Caki2 (cell line): Measurements from ENCODE around the gene EFCAB7. TPM values are rescaled to one million over a fixed set of nuclear protein-coding genes. Genes with fewer than 3 reads are reported as not detected.
"Not testable (repeated sequence)": the region's sequence is repeated elsewhere in the genome, so short reads cannot be mapped to it uniquely, and the experiment has no call there.

Source experiments
- DNase-seq: peaks from one replicate; pipeline ENCODE4 v3.0.0-alpha.2; 2015; ENCODE audit warnings: low read depth
- in situ Hi-C: cut with HindIII; loops from 2 replicates; pipeline ENCODE4 v1.10.0; 2016; ENCODE audit warnings: low sequenced_read_pairs, low pct_unique_long_range_greater_than_20kb, mixed read lengths
- total RNA-seq: library from RNA; depleted of rRNA; stranded (reverse); fragments of >200 nt; shearing (Covaris generic); gene quantifications from 2 replicates; pipeline ENCODE4 v1.2.3, GENCODE V29; 2014; ENCODE audit warnings: low replicate concordance

The EFCAB7 gene
- total RNA-seq, 1 experiment from 2014 or later = 2.9 TPM

DNA sequence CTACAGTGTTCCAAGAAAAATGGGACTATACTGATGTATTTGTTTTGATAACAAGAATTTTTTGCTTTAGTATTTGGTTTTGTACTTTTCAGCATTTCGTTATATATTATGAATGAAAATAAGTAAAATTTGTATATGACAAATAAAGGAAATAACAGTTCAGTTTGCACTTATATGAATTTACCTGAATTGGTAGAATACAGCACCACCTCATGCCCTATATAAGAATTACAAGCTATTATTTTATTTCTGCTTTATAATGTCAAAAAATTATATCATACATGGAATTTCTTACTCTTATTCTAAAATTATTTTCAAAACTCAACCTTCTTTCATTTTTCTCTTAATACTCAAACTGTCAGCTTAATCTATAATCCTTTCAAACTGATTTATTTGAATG, 14.6 kb downstream of the EFCAB7 start:
- in situ Hi-C loops = no loop called here
- DNase-seq = no peak

DNA sequence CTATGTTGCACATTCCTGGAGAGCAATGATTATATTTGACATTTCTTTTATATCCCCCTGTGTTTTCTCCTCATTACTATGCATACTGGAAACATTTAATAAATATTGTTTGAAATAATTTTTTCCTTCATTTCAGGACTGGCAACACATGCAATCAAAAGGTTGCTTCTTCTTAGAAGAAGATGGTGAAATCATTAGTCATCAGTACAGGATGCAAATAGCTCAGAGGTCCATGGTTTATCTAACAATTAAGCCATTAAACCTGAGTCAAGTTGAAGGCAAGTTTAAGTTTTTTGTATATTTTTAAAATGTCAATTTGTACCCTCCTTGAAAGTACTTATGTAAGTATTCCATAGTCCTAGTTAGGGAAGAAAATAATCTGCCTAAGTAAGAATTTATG, 22.5 kb downstream of the EFCAB7 start:
- in situ Hi-C loops = no loop called here
- no peak for DNase-seq

DNA sequence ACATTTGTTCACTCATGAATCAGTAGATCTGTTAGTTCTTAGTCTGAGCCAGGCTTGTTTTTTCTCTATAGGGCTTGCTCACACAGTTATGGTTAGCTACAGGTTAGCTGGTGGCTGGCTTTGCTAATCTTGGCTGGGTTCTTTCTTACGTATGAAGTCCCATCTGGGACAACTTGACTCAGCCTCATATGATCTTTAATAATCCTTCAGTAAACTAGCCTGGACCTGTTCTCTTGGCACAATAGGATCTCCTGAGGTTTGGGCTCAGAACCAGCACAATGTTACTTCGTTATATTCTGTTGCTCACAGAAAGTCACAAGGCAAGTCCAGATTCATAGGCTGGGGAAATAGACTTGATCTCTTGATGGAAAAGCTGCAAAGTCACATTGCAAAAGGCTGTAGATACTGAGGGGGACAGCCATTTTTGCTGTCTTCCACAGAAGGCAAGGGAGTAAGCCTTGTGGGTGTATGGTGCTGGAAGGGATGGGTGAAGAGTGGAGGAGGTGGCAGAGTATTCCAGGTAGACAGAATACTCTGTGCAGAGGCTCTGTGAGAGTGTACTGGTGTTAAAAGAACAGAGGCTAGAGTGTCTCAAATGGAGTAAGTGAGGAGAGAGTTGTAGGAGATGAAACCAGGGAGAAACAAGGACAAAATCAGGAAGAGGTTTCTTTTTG, 24.4 kb downstream of the EFCAB7 start:
- in situ Hi-C loops = no loop called here
- no peak for DNase-seq

DNA sequence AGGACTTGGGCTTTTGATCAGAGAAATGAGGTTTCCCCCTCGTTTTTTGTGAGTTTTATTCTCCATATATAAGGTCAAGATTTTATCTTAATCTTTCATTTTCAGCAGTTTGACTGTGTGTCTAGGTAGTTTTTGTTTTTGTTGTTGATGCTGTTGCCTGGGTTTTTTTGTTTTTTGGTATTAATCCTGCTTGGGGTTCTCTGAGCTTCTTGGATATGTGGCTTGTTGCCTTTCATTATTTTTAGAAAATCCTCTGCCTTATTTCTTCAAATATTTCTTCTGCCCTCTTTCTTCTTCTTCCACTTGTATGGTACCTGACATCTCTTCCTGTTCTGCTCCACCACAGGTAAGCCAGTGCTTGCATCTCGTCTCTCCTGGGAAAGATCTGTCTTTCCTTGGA, 25.0 kb downstream of the EFCAB7 start:
- in situ Hi-C loops = no loop called here
- no peak for DNase-seq

DNA sequence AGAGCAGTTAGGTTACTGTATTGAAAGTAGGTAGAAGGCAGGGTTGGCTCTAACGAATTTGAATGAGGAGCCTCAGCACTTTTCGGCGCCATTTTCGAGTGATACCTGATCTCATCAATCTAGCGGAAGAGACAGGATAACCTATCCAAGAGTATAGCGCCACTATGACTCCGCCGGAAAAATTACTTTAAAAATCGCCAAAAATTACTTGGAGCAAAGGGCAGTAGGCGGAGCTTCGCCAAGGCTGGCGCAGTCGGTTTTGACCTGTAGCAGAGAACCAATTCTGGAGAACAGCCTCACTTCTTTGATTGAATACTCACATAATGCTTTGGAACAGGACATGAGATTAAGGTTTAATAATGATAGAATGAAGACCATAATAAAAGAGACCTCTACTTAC, 25.6 kb downstream of the EFCAB7 start:
- in situ Hi-C loops = no loop called here
- no peak for DNase-seq

DNA sequence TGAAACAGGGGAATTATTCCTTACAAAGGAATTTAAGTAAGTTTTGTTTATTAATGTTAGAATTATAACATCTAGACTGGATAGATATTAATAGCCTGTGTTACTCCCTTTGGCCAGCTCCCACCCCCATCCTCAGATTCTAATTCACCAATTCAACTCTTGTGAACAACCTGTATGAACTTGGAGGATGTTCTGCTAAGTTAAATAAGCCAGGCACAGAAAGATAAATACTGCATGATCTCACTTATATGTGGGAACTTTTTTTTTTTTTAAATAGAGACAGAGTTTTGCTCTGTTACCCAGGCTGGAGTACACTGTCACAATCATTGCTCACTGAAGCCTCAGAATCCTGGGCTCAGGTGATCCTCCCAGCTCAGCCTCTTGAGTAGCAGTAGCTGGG, 32.2 kb downstream of the EFCAB7 start:
- no peak for DNase-seq
- in situ Hi-C loops = no loop called here

DNA sequence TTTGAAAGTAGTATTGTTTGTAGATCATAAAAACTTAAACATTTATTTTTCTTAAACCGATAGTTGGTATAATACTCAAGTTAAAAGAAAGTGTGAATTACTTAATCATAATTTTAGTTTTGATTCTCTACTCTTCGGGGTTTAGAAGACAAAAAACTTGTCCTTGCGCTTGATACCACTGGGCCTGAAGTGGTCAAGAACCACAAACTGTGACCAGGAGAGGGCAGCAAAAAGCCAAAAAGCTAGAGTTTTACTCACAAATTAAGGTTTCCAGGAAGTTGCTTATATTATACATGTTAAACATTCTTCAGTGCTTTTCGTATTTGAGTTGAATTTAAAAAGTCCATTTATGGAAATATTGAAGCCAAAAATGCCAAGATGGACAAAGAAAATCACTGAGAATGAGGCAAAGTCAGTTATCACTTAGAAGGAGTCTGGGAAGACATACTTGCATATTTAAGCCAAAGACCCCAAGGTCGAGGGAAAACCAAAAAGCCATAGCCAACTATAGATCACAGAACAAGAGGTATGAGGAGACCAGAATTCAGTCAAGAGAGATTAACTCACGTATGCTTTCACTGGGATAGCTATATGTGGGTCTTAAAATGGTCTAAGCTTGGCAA, 34.2 kb downstream of the EFCAB7 start:
- in situ Hi-C loops = no loop called here
- peak; percentile 21 for DNase-seq

DNA sequence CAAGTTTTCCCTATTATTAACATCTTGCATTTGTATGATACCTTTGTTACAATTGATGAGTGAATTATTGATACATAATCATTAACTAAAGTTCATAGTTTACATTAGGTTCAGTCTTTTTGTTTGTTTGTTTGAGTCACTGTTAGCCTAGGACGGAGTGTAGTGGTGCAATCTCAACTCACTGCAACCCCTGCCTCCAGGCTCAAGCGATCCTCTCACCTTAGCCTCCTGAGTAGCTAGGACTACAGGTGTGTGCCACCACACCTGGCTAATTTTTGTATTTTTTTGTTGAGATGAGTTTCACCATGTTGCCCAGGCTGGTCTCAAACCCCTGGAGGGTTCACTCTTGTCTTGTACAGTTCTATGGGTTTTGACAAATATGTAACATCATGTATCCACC, 36.0 kb downstream of the EFCAB7 start:
- in situ Hi-C loops = no loop called here
- no peak for DNase-seq

DNA sequence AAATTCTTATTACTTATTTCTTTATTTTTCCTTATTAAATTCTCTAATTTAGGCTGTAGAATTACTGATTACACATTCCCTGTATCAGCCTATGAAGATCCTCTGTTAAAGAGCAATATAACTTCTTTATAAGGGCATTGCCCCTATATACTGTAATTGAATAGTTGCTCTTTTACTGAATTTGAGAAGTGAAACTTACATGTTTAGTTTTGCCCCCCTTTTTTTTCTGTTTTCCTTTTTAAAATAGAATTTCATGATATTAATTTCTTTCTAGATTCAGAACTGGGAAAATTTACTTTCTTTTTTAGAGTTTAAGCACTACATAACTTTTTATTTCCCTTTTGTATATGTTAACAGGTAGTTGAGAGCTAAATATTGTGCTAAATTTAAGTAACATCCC, 40.4 kb downstream of the EFCAB7 start:
- no peak for DNase-seq
- in situ Hi-C loops = no loop called here

DNA sequence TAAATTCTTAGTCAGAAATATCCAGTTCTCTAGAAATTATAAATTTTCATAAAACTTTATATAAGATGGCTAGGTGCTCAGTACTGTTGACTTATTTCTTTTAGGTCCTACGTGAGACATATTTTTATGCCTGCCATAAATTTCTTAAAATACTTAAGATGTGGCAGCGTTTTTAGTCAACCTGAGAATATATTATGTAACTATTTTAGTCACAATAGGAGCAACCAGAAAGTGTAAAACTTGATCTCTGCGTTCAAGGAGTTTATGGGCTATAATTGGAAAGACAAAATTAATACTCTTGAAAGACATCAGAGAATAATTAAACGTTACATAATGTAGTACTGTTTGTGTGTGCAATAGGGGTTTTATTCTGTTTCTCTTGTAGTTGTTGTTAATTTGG, 45.7 kb downstream of the EFCAB7 start:
- DNase-seq = no peak

DNA sequence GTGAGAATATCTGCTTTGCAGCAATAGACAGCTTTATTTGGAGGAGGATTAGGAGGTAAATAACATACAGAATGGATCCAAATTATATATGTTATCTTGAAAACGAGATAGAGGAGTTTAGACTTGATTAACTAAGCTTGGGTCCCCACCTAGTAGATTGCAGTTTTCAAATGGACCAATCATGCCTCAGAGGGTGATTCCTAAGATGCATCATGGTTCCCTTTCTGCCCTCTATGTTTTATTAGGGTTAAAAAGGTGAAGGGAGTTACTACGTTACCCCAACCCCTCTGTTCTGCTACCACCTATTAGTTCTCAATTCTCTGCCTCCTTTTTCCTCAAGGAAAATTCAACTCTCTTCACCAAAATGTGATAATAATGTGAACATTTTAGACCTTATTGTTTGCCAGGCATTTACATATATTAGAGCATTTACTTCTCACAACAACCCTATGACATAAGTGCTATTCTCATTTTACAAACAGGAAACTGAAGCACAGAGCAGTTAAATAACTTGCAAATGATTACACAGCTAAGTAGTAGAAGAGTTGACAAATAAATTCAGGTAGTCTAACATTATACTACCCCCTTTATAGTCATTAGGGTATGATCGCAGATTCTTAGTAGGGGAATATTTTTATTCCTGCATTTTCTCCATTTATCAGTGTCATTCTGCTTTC, 46.5 kb downstream of the EFCAB7 start:
- in situ Hi-C loops = no loop called here
- DNase-seq = no peak

More for the DNA sequence above, 45.7 kb downstream of the EFCAB7 start:
- in situ Hi-C loops = no loop called here

DNA sequence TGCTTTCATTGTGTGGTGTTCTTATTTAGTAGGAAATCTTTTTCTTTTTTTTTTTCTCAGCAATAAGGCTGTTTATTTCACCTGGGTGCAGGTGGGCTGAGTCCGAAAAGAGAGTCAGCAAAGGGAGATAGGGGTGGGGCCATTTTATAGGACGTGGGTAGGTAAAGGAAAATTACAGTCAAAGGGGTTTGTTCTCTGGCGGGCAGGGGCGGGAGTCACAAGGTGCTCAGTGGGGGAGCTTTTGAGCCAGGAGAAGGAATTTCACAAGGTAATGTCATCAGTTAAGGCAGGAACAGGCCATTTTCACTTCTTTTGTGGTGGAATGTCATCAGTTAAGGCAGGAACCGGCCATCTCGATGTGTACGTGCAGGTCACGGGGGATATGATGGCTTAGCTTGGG, 49.4 kb downstream of the EFCAB7 start:
- DNase-seq, in situ Hi-C loops: not testable (repeated sequence)

DNA sequence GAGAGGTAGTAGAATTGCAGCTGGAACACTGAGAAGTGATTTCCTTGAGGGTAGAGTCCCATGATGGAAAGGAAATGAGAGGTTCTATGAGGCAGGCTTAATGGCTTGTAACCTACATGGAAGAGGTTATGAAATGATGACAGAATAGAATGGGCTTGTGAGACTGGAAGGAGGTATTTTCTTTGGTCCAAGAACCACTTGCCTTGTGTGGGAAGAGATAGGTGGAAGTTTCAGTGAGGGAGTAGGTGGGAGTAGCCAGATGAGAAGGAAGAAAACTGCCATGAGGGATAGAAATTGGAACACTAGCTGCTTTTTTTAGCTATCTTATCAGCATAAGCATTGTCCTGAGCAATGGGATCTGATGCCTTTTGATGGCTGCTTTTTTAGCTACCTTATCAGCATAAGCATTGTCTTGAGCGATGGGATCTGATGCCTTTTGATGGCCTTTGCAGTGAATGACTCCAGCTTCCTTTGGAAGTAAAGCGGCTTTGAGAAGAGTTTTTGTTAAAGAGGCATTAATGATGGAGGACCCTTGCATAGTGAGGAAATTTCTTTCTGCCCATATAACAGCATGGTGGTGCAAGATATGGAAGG, 51.0 kb downstream of the EFCAB7 start:
- DNase-seq, in situ Hi-C loops: not testable (repeated sequence)

DNA sequence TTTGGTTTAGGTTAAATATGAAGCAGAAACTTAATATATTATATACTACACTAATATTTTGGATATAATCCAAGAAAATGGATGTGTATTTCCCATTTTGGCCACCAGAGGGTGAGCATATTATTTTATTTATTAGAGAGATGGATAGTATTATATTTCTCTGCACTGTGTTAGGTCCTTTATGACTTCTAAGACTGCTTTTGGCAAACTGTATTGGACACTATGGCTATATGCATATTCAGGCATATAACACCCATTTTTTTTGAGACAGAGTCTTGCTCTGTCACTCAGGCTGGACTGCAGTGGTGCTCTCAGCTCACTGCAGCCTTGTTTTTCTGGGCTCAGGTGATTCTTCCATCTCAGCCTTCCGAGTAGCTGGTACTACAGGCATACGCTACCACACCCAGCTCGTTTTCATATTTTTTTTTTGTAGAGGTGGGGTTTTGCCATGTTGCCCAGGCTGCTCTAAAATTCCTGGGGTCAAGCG, 52.1 kb downstream of the EFCAB7 start:
- DNase-seq = peak; percentile 8
- in situ Hi-C loops = no loop called here

DNA sequence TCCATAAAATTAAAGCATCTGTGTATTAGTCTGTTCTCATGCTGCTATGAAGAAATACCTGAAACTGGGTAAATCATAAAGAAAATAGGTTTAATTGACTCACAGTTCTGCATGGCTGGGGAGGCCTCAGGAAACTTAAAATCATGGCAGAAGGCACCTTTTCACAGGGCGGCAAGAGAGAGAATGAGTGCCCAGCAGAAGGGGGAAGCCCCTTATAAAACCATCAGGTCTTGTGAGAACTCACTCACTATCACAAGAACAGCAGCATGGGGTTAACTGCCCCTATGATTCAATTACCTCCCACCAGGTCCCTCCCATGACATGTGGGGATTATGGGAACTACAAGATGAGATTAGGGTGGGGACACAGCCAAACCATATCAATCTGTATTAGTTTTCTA, 63.0 kb downstream of the EFCAB7 start:
- in situ Hi-C loops, DNase-seq: not testable (repeated sequence)

DNA sequence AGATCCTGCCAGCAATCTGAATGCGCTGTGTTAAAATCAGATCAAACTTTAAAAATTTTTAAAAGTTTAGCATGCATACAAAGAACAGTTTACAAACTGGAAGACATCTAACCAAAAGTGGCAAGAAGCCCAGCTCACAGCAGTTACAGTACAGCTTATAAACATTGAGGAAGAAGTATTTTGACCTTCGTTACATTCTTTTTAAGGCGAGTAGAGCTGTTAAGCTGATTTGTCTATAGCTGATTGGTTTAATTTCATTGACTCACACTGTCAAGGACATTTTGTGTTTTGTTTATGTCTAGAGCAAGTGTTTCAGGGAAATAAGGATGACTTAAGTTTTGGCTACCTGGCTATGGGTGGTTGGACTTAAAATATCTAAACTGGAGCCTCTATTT, 66.8 kb downstream of the EFCAB7 start:
- DNase-seq = no peak
- in situ Hi-C loops = no loop called here

DNA sequence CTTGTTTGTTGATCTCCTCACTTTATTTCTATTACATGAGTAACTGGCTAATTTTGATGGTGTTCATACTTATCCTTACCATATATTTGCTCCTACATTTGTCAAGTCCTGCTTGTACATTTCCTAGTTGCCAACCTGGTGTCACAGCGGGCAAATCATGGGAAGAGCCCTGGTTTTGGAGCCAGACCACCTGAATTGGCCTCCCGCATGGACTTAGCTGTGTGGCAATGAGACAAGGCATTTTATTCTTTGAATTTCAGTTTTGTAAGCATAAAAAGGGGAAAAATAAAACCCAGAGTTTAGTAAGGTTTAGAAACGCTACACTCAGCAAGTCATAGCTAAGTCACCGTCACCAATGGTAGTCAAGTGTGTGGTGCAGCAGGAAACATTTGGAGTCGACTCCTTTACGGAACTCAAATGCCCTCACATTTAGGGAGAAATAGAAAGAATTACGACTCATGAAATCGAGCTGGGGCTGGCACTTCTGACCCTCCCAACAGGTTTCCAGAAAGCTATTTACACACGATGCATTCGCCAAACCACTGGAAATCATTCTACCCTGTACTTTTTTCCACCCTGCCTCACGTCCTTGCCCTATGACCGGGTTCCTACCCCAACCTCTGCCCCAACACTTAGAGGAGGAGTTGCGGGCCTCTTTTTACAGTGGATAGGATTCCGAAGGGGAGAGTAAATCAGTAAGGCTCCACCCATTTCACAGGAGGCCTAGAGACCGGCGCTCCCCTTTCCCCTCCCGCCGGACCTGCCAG, 69.4 kb downstream of the EFCAB7 start:
- in situ Hi-C loops = no loop called here
- DNase-seq = no peak

DNA sequence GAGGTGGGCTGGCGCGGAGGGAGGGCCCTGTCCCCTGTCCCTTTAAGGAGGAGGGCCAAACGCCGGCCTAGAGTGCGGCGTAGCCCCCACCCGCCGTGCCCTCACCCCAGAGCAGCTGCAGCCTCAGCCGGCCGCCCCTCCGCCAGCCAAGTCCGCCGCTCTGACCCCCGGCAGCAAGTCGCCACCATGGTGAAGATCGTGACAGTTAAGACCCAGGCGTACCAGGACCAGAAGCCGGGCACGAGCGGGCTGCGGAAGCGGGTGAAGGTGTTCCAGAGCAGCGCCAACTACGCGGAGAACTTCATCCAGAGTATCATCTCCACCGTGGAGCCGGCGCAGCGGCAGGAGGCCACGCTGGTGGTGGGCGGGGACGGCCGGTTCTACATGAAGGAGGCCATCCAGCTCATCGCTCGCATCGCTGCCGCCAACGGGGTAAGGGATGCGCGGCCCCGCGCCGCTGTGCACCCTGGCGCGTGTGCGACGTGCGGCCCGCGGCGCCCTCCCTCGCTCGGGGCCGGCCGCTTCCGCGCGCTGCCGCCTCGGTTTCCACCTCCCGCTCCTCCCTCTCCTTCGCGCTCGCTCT, 70.1 kb downstream of the EFCAB7 start, which contains the start of gene PGM1:
PGM1 (plus strand) TSS at position 109 of the 583 bp plus-strand sequence; CDS start at position 187, 78 bp downstream.
- DNase-seq = peak; percentile 82
- in situ Hi-C loops = no loop called here
